ENCODE results near the gene STAMBPL1.

The STAMBPL1 gene

GRCh38 chr10:88901984-88902789 lies 22.1 kb downstream of the STAMBPL1 start:
- Histone ChIP-seq H3K9ac (ENCODE audit: low read depth, low read length, poor library complexity) (no peak overlapping the region), H2AK5ac (ENCODE audit: low read depth, low read length) (no peak overlapping the region), H3K27me3 (ENCODE audit: control insufficient read depth in 3 of 3, insufficient read depth in 3 of 3, low read depth in 1 of 3, low read length in 3 of 3) (no peaks in the 10 kb centered on the region), H3K4me2 (ENCODE audit: insufficient read depth, low read length, poor library complexity, severe bottlenecking) (no peak overlapping the region), H2BK5ac (ENCODE audit: low read length) (no peak overlapping the region), H2BK120ac (ENCODE audit: low read depth, low read length) (no peak overlapping the region), H3K18ac (ENCODE audit: low read length) (no peak overlapping the region), H3K23ac (ENCODE audit: low read depth, low read length, poor library complexity) (no peak overlapping the region), H2AFZ (ENCODE audit: low read length) (no peak overlapping the region), H3K9me3 (replicated peaks in 1 of 2; ENCODE audit: control insufficient read depth in 2 of 2, insufficient read depth in 1 of 2, low read depth in 1 of 2, low read length in 2 of 2) (no peaks in the 10 kb centered on the region), H2BK15ac (ENCODE audit: low read length) (no peak overlapping the region), H2BK12ac (ENCODE audit: low read length) (no peak overlapping the region), H4K8ac (ENCODE audit: low read depth, low read length) (no peak overlapping the region), H3K27ac (replicated peaks; ENCODE audit: low read length) (no peak overlapping the region), H4K91ac (ENCODE audit: low read depth, low read length, poor library complexity) (no peak overlapping the region), H3K4ac (ENCODE audit: low read length) (no peak overlapping the region), H3K4me3 (ENCODE audit: low read length in 2 of 2) (no peak overlapping the region), H3K4me1 (ENCODE audit: control insufficient read depth in 2 of 2, insufficient read depth in 1 of 2, low read depth in 1 of 2, low read length in 2 of 2) (no peaks in the 10 kb centered on the region), H3K79me1 (ENCODE audit: low read depth, low read length) (no peaks in the 10 kb centered on the region), H3K36me3 (replicated peaks in 1 of 2; ENCODE audit: control insufficient read depth in 2 of 2, insufficient read depth in 2 of 2, low read length in 2 of 2) (no peaks in the 10 kb centered on the region), H3K14ac (ENCODE audit: low read length) (no peak overlapping the region)
- no CpG with 5 or more reads among the region's 11 CpGs for WGBS, 2 donors (ENCODE audit: extremely low coverage in 2 of 2, insufficient read length in 2 of 2, insufficient replicate concordance in 1 of 2)
- no peak for DNase-seq (ENCODE audit: low spot score)

- no peak overlapping the region for H4K91ac ChIP-seq (ENCODE audit: low read depth, low read length, poor library complexity)
- H2AK5ac ChIP-seq (ENCODE audit: low read depth, low read length) = no peak overlapping the region
- no peak overlapping the region for H3K14ac ChIP-seq (ENCODE audit: low read length)
- H3K36me3 ChIP-seq (replicated peaks in 1 of 2; ENCODE audit: control insufficient read depth in 2 of 2, insufficient read depth in 2 of 2, low read length in 2 of 2) = no peaks in the 10 kb centered on the region
- no peaks in the 10 kb centered on the region for H3K9me3 ChIP-seq (replicated peaks in 1 of 2; ENCODE audit: control insufficient read depth in 2 of 2, insufficient read depth in 1 of 2, low read depth in 1 of 2, low read length in 2 of 2)
- H2BK15ac ChIP-seq (ENCODE audit: low read length) = no peak overlapping the region
- no peak overlapping the region for H2BK120ac ChIP-seq (ENCODE audit: low read depth, low read length)
- DNase-seq (ENCODE audit: low spot score) = no peak
- WGBS, 2 donors (ENCODE audit: extremely low coverage in 2 of 2, insufficient read length in 2 of 2, insufficient replicate concordance in 1 of 2) = no CpG with 5 or more reads among the region's 3 CpGs
- no peaks in the 10 kb centered on the region for H3K27me3 ChIP-seq (ENCODE audit: control insufficient read depth in 3 of 3, insufficient read depth in 3 of 3, low read depth in 1 of 3, low read length in 3 of 3)
- no peak overlapping the region for H3K4me2 ChIP-seq (ENCODE audit: insufficient read depth, low read length, poor library complexity, severe bottlenecking)
- no peak overlapping the region for H4K8ac ChIP-seq (ENCODE audit: low read depth, low read length)
- H3K4me1 ChIP-seq (ENCODE audit: control insufficient read depth in 2 of 2, insufficient read depth in 1 of 2, low read depth in 1 of 2, low read length in 2 of 2) = no peaks in the 10 kb centered on the region
- no peak overlapping the region for H2BK5ac ChIP-seq (ENCODE audit: low read length)
- H3K18ac ChIP-seq (ENCODE audit: low read length) = no peak overlapping the region
- no peak overlapping the region for H3K27ac ChIP-seq (replicated peaks; ENCODE audit: low read length)
- no peak overlapping the region for H3K4ac ChIP-seq (ENCODE audit: low read length)
- H2BK12ac ChIP-seq (ENCODE audit: low read length) = no peak overlapping the region
- H2AFZ ChIP-seq (ENCODE audit: low read length) = no peak overlapping the region
- no peak overlapping the region for H3K9ac ChIP-seq (ENCODE audit: low read depth, low read length, poor library complexity)
- no peak overlapping the region for H3K23ac ChIP-seq (ENCODE audit: low read depth, low read length, poor library complexity)
- H3K4me3 ChIP-seq (ENCODE audit: low read length in 2 of 2) = no peak overlapping the region
- no peaks in the 10 kb centered on the region for H3K79me1 ChIP-seq (ENCODE audit: low read depth, low read length)
Observed at GRCh38 chr10:88903715-88904114, 23.7 kb downstream of the STAMBPL1 start.

GRCh38 chr10:88906921-88907320 lies 26.9 kb downstream of the STAMBPL1 start:
- H2BK15ac ChIP-seq (ENCODE audit: low read length) = no peak overlapping the region
- H4K8ac ChIP-seq (ENCODE audit: low read depth, low read length) = no peak overlapping the region
- no CpG with 5 or more reads among the region's 1 CpG for WGBS, 2 donors (ENCODE audit: extremely low coverage in 2 of 2, insufficient read length in 2 of 2, insufficient replicate concordance in 1 of 2)
- H2AFZ ChIP-seq (ENCODE audit: low read length) = no peak overlapping the region
- no peak overlapping the region for H2BK5ac ChIP-seq (ENCODE audit: low read length)
- no peak overlapping the region for H3K23ac ChIP-seq (ENCODE audit: low read depth, low read length, poor library complexity)
- H2BK12ac ChIP-seq (ENCODE audit: low read length) = no peak overlapping the region
- H3K27ac ChIP-seq (replicated peaks; ENCODE audit: low read length) = no peak overlapping the region
- no peak for DNase-seq (ENCODE audit: low spot score)
- no peaks in the 10 kb centered on the region for H3K4me1 ChIP-seq (ENCODE audit: control insufficient read depth in 2 of 2, insufficient read depth in 1 of 2, low read depth in 1 of 2, low read length in 2 of 2)
- no peaks in the 10 kb centered on the region for H3K9me3 ChIP-seq (replicated peaks in 1 of 2; ENCODE audit: control insufficient read depth in 2 of 2, insufficient read depth in 1 of 2, low read depth in 1 of 2, low read length in 2 of 2)
- no peak overlapping the region for H4K91ac ChIP-seq (ENCODE audit: low read depth, low read length, poor library complexity)
- no peaks in the 10 kb centered on the region for H3K27me3 ChIP-seq (ENCODE audit: control insufficient read depth in 3 of 3, insufficient read depth in 3 of 3, low read depth in 1 of 3, low read length in 3 of 3)
- no peak overlapping the region for H3K4ac ChIP-seq (ENCODE audit: low read length)
- no peak overlapping the region for H2BK120ac ChIP-seq (ENCODE audit: low read depth, low read length)
- no peak overlapping the region for H3K4me3 ChIP-seq (ENCODE audit: low read length in 2 of 2)
- no peak overlapping the region for H3K18ac ChIP-seq (ENCODE audit: low read length)
- no peak overlapping the region for H3K9ac ChIP-seq (ENCODE audit: low read depth, low read length, poor library complexity)
- H3K14ac ChIP-seq (ENCODE audit: low read length) = no peak overlapping the region
- no peaks in the 10 kb centered on the region for H3K79me1 ChIP-seq (ENCODE audit: low read depth, low read length)
- H3K4me2 ChIP-seq (ENCODE audit: insufficient read depth, low read length, poor library complexity, severe bottlenecking) = no peak overlapping the region
- H2AK5ac ChIP-seq (ENCODE audit: low read depth, low read length) = no peak overlapping the region
- H3K36me3 ChIP-seq (replicated peaks in 1 of 2; ENCODE audit: control insufficient read depth in 2 of 2, insufficient read depth in 2 of 2, low read length in 2 of 2) = no peaks in the 10 kb centered on the region

GRCh38 chr10:88908194-88908593 lies 28.1 kb downstream of the STAMBPL1 start:
- no peak overlapping the region for H3K27ac ChIP-seq (replicated peaks; ENCODE audit: low read length)
- no peak overlapping the region for H3K4me3 ChIP-seq (ENCODE audit: low read length in 2 of 2)
- H3K9me3 ChIP-seq (replicated peaks in 1 of 2; ENCODE audit: control insufficient read depth in 2 of 2, insufficient read depth in 1 of 2, low read depth in 1 of 2, low read length in 2 of 2) = no peaks in the 10 kb centered on the region
- no peak overlapping the region for H2BK12ac ChIP-seq (ENCODE audit: low read length)
- no peak overlapping the region for H3K9ac ChIP-seq (ENCODE audit: low read depth, low read length, poor library complexity)
- H3K18ac ChIP-seq (ENCODE audit: low read length) = no peak overlapping the region
- no peaks in the 10 kb centered on the region for H3K36me3 ChIP-seq (replicated peaks in 1 of 2; ENCODE audit: control insufficient read depth in 2 of 2, insufficient read depth in 2 of 2, low read length in 2 of 2)
- peaks cover 0 to 2% of the 10 kb centered on the region in 2 donors for H3K4me1 ChIP-seq (ENCODE audit: control insufficient read depth in 2 of 2, insufficient read depth in 1 of 2, low read depth in 1 of 2, low read length in 2 of 2)
- no peak overlapping the region for H3K23ac ChIP-seq (ENCODE audit: low read depth, low read length, poor library complexity)
- H3K4ac ChIP-seq (ENCODE audit: low read length) = no peak overlapping the region
- H4K91ac ChIP-seq (ENCODE audit: low read depth, low read length, poor library complexity) = no peak overlapping the region
- H3K14ac ChIP-seq (ENCODE audit: low read length) = no peak overlapping the region
- no peak overlapping the region for H2BK5ac ChIP-seq (ENCODE audit: low read length)
- no peak overlapping the region for H2BK15ac ChIP-seq (ENCODE audit: low read length)
- no peaks in the 10 kb centered on the region for H3K79me1 ChIP-seq (ENCODE audit: low read depth, low read length)
- no peak overlapping the region for H3K4me2 ChIP-seq (ENCODE audit: insufficient read depth, low read length, poor library complexity, severe bottlenecking)
- no peaks in the 10 kb centered on the region for H3K27me3 ChIP-seq (ENCODE audit: control insufficient read depth in 3 of 3, insufficient read depth in 3 of 3, low read depth in 1 of 3, low read length in 3 of 3)
- no peak overlapping the region for H4K8ac ChIP-seq (ENCODE audit: low read depth, low read length)
- H2AFZ ChIP-seq (ENCODE audit: low read length) = no peak overlapping the region
- no peak overlapping the region for H2BK120ac ChIP-seq (ENCODE audit: low read depth, low read length)
- H2AK5ac ChIP-seq (ENCODE audit: low read depth, low read length) = no peak overlapping the region
- no CpG with 5 or more reads among the region's 4 CpGs for WGBS, 2 donors (ENCODE audit: extremely low coverage in 2 of 2, insufficient read length in 2 of 2, insufficient replicate concordance in 1 of 2)
- no peak for DNase-seq (ENCODE audit: low spot score)
